A549 treated with RU486 at 1 μM for 4 hours (cell line): ENCODE measurements around the gene CTSV. TPM values are rescaled to one million over a fixed set of nuclear protein-coding genes. Genes with fewer than 3 reads are reported as not detected.

Source experiments
- total RNA-seq: library from RNA; stranded (reverse); fragments of 200-300 nt; extraction: Qiagen RNA extraction; gene quantifications from 5 replicates; pipeline ENCODE4 v1.2.3, GENCODE V29; 2022; ENCODE audit warnings: low read depth

CTSV gene
- 10.4 to 14.9 TPM (median 12.9 TPM) in 5 replicates for total RNA-seq

GRCh38 chr9:97038611-97039513, at the start of gene CTSV:
TSS of gene CTSV (minus strand) at chr9:97039142. CDS start at chr9:97038043, 1,099 bp downstream.

Other genes with a start within 250 kb of the CTSV start
- gene ZNF782, start 184.6 kb downstream of the CTSV start, total RNA-seq: 1.1 to 1.8 TPM (median 1.6 TPM) in 5 replicates
- gene NUTM2G, start 110.3 kb downstream of the CTSV start, total RNA-seq: not detected in 5 replicates